ENCODE measurements around the gene SUSD6.
"Not testable (repeated sequence)": the region's sequence is repeated elsewhere in the genome, so short reads cannot be mapped to it uniquely, and the experiment has no call there.

Gene SUSD6

DNA sequence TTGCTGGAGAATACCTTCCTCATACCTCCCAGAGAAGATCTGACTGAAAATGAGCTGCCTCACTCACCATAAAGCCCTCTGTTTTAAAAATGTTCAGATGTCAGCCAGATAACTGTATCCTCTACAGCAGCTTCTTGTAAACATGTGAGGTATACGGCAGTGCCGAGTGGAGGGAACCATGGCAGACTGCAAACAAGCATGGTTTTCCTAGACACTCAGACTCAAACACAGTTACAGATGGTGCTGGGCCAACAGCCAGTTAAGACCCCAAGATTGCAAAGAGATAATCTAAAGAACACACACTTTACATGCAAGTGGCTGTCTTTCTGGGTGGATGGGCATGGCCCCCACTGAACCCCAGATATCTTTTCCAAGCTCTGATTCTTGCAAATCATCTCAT lies 20.1 kb upstream of the SUSD6 start:
- no peak for DNase-seq (ENCODE audit: low read depth)

DNA sequence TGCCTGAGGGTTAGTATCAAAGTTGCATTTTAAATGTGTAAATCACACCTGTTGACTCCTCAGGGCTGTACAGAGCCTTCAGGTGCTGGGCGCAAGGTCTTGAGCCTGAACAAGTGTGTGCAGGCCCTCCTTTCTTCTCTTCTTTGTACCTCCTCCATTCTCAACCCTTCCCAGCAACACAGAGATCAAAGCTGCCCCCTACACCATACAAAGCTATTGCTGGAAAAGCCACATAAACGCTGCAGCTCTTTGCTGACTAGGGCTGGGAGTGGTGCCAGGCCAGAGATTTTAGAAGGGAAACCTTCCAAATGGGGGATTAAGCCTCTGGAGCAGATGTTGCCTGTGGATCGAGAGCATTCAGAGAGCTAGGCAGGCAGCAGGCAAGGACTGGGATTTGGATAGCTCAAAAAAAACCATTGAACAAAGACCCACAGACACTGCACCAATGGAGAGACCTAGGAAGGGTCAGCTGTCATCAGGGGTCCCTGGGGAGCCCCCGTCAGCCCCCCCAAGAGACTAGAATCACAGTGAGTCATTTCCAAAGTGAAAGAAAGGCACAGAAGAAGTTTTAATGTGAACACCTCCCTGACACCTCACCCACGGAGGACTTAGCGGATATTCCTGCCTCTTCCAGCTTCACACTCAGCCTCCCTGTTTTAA lies 18.2 kb upstream of the SUSD6 start:
- no peak for DNase-seq (ENCODE audit: low read depth)

DNA sequence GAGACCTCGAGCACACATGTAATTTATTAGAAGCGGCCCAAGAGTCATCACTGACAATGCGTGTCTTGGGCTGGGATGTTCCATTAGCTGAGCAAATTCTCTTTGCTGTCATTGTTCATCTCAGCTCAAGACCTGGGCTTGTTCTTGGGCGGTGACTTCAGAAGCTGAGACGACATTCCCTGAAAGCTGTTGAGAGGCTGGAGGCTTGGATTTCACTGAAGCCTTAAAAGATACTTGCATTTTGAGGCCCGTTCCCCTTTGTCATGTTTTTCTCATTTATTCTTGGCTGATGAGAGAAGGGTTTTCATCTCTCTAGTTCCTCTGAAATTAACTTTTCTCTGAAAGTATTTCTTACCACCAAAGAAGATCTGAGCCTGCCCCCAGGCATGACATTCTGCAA lies 16.6 kb upstream of the SUSD6 start:
- DNase-seq (ENCODE audit: low read depth), result no peak

DNA sequence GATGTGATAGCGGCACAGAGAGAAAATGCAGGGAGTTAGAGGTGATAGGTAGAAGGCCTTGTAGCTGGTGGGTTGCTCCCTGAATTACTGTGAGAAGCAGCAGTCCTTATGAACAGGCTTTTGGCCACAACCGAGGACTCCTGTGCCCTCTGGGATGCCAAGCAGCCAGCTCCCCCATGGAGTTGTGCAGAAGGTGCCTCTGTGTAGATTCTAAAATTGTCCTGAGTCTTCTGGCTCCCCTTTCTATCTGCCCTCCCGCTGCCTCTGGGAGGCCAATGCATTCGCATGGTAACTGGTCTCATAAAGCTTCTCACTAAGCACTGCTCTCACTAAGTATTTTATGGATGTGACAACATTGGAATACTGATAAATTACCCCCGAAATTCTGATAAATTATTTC lies 16.1 kb upstream of the SUSD6 start:
- DNase-seq (ENCODE audit: low read depth), result no peak

DNA sequence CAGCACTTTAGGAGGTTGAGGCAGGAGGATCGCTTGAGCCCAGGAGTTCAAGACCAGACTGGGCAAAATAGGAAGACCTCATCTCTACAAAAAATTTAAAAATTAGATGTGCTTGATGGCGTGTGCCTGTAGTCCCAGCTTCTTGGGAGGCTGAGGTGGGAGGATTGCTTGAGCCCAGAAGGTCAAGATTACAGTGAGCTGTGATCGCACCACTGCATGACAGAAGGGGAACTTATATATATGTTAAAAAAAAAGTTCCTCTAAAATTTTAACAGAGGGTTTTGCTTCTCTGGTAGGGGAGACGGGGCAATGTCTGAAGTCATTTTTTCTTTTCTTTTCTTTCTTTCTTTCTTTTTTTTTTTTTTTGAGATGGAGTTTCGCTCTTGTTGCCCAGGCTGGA lies 12.0 kb upstream of the SUSD6 start:
- not testable (repeated sequence) for DNase-seq (ENCODE audit: low read depth)

DNA sequence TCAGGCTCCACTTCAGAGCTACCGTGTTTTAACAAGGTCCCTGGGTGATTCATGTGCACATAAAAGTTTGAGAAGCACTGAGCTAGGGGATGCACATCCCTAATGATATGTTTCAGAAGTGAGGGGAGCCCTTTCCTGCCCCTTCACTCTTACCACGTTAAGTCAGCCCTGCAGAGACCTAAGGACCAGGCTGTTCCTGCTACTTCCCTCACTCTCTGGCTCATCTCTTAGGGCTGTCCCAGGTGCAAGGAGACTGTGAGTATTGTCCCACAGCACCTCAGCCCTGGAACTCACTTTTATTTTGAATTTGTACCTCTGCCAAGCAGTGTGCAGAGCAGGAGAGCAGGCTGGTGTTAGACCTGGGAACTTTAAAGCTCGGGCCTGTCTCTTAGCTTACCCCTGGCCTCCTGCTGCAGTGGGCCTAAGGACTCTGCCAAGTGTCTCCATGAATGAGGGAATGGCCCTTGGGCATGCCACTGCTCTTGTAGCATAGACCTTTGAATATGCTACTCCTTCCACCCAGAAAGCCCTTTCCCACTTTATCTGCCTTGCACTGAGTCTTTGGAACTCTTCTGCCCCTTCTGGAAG lies 11.0 kb upstream of the SUSD6 start:
- DNase-seq (ENCODE audit: low read depth), result no peak

DNA sequence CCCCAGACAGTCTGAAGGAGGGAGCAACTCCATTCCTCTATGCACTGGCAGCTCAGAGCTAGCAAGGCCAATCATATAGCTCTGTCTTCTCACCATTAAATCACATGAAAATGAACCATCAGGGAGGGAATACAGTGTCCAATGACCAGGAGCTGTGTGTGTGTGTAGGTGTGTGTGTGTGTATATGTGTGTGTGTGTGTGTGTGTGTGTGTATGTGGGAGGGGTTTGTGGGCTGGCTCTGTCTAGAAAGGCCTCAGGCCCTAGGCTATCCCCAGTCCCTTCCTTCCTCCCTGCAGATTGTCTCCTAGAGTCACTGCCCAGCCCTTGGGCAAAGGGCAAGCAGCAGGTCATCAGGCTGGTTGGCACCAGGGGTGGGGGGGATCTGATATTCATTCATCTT lies 5.7 kb upstream of the SUSD6 start:
- no peak for DNase-seq (ENCODE audit: low read depth)

DNA sequence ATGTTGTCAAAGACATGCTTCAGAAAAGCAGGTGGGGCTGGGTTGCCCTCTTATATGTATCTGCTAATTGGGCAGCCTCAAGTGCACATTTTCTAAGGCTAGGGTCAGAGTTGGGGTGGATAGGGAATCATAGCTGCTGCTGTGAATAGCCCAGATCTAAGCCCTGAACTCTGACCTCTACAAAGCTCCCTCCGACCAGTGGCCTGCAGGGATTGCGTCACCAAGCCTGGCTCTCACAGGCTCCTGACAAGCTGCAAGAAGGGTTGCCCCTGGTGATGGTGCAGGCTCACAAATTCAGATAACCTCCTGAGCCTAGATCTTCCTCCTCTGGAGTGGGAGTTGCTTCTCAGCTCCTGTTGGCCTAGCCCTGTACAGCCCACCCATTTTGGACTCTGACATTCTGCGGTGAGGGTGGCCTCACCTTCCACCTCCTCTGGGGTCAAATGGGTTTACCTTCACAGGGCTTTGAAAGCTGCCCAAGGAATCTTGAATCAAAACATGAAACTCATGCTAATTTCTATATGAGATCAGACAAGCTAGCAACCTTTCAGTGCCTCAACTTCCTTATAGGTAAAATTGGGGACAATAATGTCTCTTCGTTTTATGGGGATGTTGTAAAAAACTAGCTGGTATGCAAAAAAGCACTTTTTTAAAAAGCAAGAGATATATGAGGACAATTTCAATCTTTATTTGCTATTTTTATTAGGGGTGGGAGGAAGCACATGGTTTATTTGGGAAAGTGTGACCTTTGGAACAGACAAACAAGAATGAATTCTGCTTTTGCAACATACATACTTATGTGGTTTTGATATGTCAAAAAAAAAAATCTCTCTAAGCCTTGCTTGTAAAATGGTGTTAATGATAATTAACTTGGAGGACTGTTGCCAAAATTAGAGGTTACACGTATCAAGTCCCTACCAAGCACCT lies 4.9 kb upstream of the SUSD6 start:
- DNase-seq (ENCODE audit: low read depth), result no peak

DNA sequence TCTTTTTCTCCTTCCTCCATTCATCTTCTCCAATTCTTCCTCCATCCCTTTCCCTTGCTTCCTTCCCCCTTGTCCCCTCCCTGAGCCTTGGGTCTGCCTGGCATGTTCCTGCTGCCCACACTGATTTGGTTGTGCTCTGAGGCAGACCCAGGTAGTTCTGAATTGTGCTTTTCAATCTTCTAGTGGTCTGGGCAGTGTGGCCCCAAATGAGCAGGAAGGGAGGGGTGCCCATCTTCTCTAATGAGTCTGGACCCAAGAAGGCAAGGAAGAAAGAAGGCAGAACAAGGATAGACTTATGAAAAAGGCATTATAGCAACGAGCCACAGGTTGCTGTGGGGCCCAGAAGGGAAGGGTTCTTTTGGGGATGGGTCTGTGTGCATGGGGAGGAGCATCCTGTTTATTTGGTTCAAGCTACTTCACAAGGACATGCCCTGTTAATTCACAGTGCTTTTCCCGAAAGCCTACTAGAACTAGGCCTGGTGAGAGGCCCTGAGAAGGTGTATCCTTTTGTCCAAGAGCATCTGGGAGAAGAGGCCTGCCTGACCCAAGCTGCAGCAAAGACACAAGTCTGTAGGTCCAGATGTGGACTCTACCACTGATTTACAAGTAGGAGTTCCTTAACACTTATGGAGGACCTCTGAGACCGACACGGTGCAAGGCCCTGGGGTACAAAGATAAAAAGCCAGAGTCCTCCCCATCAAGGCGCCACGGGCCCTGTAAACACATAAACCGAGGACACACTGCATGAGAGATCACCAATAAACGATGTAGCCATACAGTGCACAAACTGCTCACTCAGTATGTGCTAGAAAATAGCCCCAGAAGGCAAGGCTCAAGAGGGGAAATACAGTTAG lies 1.1 kb upstream of the SUSD6 start:
- DNase-seq (ENCODE audit: low read depth), result no peak

DNA sequence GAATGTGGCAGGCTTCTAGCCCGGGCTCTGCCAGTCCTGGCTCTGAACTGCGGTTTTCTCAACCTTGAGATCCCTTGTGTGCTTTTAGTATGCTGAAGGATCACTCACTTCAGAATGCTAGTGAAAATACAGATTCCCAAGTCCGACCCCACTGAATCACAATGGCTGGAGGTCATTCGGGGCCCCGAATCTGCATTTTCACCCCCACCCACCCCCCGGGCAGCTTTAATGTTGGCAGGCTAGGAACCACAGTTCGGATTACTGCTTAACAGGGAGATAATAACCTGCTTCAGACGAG lies 573 bp upstream of the SUSD6 start:
- peak; percentile 36 for DNase-seq (ENCODE audit: low read depth)

DNA sequence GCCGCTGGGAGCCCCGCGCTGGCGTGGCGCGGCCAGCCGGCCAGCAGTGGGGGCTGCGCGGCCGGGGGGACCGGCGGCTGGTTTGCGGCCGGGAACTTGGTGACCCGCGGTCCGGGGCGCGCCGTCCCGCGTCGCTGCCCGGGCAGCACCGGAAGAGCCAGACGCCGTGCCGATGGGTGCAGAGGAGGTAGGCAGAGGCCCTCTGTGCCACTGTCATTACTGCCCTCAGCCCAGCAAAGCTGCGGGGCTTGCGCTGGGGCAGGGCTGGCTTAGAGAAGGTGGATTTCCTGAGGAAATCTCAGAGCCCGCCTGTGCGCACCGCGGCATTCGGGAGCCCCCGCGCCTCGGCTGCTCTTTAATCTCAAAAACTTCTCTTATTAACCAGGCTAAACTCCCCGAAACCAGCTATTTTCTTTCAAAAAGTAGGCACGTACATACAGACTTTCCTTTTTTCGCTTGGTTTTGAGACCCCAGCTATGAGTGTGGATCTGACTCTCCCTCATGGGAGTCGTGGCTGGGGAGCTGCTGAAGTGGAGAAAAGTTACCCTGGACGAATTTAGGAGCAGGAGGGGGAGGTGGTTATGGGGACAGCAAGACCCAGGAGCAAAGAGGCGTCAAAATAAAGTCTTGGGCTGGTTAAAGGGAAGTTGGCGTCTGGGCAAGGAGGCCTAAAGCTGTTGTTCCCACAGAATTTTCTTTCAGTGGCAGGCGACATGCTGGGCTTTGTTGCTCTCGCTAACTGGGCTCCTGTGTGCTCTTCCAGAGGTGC lies 802 bp downstream of the SUSD6 start:
- DNase-seq (ENCODE audit: low read depth), result peak; percentile 52

DNA sequence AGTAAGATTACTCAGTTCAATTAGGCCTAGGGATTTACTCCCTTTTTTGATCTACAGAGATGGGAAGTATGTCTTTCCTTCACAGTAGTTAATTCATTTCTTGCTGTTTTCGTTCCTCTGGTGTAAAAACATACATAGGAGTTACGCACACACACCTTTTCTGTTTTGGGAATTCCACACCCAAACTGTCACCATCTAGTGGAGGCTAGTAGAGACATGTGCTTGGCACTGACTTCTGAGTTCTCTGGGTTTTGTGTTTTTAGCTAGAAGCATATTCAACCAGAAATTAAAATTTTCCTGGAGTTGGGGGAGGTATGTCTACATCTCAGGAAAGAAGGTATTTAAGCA lies 1.4 kb downstream of the SUSD6 start:
- peak; percentile 33 for DNase-seq (ENCODE audit: low read depth)

DNA sequence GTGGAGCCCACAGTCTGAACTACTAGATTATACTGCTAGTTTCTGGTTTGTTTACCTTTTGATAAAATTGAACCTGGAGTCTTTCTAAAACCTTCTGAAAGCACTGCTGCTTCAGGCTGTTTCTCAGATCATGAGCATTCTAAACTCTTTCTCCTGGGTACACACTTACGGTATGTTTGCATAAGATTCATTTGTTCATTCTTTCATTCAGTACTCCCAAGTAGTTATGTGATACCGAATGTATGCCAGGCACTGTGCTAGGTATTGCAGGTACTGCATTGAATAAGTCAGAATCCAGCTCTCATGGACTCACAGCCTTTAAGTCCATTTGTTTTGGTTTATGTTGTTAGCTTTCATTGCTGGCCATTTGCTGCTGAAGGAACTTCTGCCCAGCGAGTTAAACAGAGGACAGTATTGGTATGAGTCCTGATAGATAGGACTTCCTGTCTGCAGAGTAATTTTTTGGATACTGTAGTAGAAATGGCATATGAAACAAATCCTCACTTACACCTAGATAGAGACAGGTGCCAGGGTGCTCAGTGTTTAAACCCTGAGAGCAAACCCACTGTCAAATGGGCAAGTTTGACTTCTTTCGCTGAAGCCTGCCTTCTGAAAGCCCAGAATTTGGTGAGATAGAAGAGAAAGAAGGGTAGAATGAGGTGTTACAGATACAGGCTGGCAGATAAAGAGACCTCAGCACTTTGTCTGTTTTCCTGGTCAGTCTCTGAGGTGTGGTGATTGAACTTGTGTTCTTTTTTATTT lies 2.1 kb downstream of the SUSD6 start:
- DNase-seq (ENCODE audit: low read depth), result no peak

DNA sequence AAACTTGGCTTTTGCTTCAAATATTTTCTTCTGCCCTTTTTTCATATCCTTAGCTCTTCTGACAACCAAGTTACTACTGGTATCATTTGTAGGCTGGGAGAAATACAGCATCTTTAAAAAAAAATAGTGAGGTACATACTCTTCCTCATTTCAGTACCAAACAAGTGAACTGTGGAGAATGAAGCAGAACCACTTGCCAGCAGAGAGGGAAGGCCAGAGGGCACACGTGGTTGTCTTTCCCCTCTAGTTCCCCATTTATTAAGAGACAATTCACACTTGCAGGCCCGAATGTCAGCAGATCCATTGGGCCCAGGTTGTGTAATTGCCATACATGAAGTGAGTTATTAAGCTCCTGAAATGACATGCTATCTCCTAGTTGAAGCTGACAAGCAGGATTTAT lies 3.2 kb downstream of the SUSD6 start:
- no peak for DNase-seq (ENCODE audit: low read depth)

DNA sequence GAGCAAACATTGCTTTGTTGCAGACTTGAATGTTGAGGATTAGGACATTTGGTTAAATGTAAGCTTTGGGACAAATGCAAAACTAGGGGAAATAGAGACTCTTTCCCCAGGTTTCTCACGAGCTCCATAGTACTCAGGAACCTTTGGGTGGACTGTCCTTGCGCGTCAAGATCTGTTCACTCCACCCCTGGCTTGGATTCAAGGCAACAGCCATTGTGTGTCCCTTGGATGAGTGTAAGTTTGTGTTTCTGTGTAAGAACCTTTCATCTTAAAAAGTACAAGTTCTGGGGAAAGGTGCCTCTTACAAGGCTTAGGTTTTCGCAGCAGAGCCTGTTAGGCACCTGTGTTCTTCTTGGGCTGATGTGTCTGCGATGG lies 3.7 kb downstream of the SUSD6 start:
- no peak for DNase-seq (ENCODE audit: low read depth)

DNA sequence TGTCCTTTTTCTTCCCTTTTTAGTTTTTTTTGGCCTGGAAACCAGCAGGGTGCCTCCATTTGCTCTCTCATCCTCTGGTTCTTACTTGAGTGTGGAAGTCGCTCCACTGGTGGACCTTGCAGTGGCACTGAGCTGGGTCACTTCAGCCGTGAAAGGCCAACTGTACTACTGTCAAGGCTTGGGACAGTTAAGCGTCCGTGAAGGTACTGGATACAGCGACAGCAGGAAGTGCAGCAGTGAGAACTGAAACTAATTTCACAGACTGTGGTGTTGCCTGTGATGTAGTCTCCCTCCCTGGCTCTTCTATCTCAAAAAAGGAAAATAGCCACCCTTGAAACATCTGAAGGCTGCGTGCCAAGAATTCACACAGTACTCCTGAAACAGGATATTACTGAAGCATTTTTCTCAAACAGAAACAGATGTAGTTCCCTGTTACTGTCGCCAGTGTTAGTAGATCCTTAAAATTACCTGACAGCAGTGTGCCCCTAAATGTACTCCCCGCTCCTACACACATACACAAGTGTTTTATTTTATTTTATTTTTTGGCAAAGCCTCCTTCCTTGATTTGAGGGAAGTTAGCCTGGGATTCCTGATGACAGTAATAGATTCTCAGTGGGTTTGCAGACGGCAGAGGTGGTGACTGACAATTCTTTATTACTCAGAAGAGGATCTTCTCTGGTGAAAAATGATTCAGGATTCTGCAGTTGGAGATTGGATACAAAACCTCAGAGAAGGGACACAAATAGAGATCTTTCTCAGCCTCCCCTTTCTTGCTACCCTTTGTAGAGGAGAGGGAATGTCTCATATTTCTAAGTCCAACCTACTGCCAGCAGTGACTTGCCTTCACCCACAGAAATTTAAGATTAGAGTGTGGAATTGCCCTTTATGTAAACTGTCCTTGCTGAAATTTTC lies 4.4 kb downstream of the SUSD6 start:
- peak; percentile 64 for DNase-seq (ENCODE audit: low read depth)

DNA sequence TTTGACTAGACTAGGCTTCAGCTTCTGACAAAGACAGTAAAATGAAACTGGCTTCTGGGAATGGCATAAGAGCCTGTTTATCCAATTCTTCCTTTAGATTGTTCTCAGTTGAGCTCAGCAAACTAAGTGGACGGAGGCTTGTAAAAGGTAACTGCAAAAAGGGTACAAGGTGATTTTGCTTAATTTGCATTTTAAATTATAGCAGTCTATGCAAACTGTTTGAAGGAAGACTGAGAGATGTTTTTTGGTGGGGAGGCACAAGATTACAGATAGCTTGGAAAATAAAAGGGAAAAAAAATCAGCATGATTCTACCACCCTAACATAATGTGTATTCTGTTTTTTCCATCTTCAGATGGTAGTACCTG lies 5.0 kb downstream of the SUSD6 start:
- no peak for DNase-seq (ENCODE audit: low read depth)

DNA sequence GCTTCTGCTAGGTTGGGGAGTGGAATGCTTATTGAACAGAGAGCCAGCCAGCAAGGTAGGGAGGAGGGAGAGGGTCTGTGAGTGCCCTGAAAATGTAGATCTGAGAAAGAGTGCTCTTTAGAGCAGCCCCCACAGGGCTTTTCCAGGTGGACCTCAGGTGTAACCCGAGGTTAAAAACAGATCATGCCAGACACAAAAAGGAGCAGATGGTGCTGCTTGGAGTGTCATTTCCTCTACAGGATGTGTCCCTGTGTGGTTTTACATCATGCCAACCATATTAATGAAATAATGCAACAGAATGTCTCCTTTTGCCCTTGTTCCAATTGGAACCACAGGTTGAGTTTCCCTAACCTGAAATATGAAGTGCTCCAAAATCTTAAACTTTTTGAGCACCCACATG lies 6.4 kb downstream of the SUSD6 start:
- DNase-seq (ENCODE audit: low read depth), result no peak

DNA sequence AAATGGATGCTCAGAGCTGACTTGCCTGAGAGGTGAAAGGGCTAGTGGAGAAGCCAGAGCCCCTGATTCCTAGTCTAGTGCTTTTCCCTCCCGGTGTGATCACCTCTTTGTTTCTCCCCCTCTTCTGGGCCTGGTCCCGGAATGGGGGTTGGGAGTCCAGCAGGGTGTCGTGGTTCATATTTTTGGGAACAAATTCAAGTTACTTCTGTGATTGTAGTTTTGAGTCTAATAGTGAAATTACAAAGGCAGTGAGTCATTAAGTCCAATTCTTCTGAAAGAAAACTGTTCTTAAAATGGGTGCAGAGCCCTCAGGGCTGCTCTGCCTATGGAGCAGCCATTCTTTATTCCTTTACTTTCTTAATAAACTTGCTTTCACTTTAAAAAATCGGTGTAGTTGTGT lies 7.6 kb downstream of the SUSD6 start:
- peak; percentile 27 for DNase-seq (ENCODE audit: low read depth)

DNA sequence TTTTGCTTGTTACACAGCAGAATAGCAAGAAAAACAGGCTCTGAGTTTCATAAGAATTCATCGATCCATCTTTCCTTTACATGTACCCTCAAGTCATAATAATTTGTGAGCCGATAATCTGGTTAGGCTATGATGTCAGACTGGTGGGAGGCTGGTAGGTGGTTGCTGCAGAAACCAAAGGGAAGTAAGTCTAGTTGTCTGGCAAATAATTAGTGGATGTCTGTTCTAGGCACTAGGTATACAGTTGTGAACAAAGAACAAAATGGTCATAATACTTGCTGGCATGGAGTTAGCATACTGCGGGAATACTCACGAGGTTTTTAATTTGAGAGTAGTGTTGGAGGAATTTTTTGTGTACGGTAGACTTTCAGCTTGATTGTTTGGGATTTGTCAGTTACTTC lies 8.8 kb downstream of the SUSD6 start:
- no peak for DNase-seq (ENCODE audit: low read depth)

All from ELR (cell line).